Esophagus muscularis mucosa (tissue), 4 donors: Measurements from ENCODE around the gene VAMP1. TPM values are rescaled to one million over a fixed set of nuclear protein-coding genes. Genes with fewer than 3 reads are reported as not detected.

Experiments
- DNase-seq: peaks from one replicate; pipeline ENCODE4 v3.0.0-alpha.2; 2017; ENCODE audit errors: extremely low spot score
- H3K27ac ChIP-seq, 4 donors: fragments of 200-600 bp; sonication (generic); replicated peaks in 1 of 4; 1 replicate in 3 of 4; 2 replicates in 1 of 4; pipeline ENCODE4 v1.5.1; 2016 to 2019; ENCODE audit warnings: mild to moderate bottlenecking in 1 of 4
- H3K27me3 ChIP-seq, 4 donors: fragments of 200-600 bp; sonication (generic); one replicate each; pipeline versions ENCODE4 v1.5.1 to v1.6.0; 2016 to 2019
- H3K36me3 ChIP-seq, 4 donors: fragments of 200-600 bp; sonication (generic); one replicate each; pipeline ENCODE4 v1.5.1; 2016 to 2019
- H3K4me1 ChIP-seq, 4 donors: fragments of 200-600 bp; sonication (generic); one replicate each; pipeline ENCODE4 v1.5.1; 2016 to 2019
- H3K4me3 ChIP-seq, 4 donors: fragments of 200-600 bp; sonication (generic); 1 replicate in 2 of 4; 2 replicates in 2 of 4; pipeline ENCODE4 v1.5.1; 2016 to 2019; ENCODE audit warnings: mild to moderate bottlenecking in 4 of 4, moderate library complexity in 1 of 4
- H3K9me3 ChIP-seq, 4 donors: fragments of 200-600 bp; sonication (generic); 1 replicate in 3 of 4; 2 replicates in 1 of 4; pipeline ENCODE4 v1.5.1; 2016 to 2019
- EP300 ChIP-seq: sonication (generic); formaldehyde crosslinking; IDR thresholded peaks from one replicate; pipeline ENCODE4 v1.6.1; 2017; ENCODE audit warnings: antibody characterized with exemption
- POLR2A ChIP-seq: fragments of 450-650 bp; IDR thresholded peaks from one replicate; pipeline ENCODE4 v1.6.1; 2017; ENCODE audit warnings: antibody characterized with exemption, moderate library complexity, mild to moderate bottlenecking, low read depth
- POLR2AphosphoS5 ChIP-seq, 2 donors: sonication (generic); formaldehyde crosslinking; IDR thresholded peaks; one replicate each; pipeline ENCODE4 v1.6.1; 2017; ENCODE audit warnings: antibody characterized with exemption in 2 of 2
- WGBS: methylation state at CpG from one replicate; pipeline ENCODE4 v1.1.5; 2018; 5-methylcytosine and 5-hydroxymethylcytosine counted together
- intact Hi-C: fragments of 100-400 bp; cut with DNase I; formaldehyde crosslinking; loops from one replicate; pipeline ENCODE4 v1.15.1; 2023
- total RNA-seq, 4 donors: library from RNA; depleted of rRNA; stranded (reverse); fragments of >200 nt; gene quantifications; one replicate each; pipeline versions ENCODE4 v1.1.0 to v1.2.1, GENCODE V29; 2016
- TF ChIP-seq, protein P1 (sequence below), 3 experiments: fragments of 200-600 bp in 2 of 3; fragments of 450-650 bp in 1 of 3; sonication (generic) in 2 of 3; IDR thresholded peaks; one replicate each; pipeline ENCODE4 v1.5.1; 2017 to 2019; ENCODE audit warnings: antibody characterized with exemption in 3 of 3, mild to moderate bottlenecking in 2 of 3, moderate library complexity in 1 of 3

Gene VAMP1, protein sequence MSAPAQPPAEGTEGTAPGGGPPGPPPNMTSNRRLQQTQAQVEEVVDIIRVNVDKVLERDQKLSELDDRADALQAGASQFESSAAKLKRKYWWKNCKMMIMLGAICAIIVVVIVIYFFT
- total RNA-seq: 1 to 10 TPM; 4.5 to 8.7 (median 6.7) TPM

DNA sequence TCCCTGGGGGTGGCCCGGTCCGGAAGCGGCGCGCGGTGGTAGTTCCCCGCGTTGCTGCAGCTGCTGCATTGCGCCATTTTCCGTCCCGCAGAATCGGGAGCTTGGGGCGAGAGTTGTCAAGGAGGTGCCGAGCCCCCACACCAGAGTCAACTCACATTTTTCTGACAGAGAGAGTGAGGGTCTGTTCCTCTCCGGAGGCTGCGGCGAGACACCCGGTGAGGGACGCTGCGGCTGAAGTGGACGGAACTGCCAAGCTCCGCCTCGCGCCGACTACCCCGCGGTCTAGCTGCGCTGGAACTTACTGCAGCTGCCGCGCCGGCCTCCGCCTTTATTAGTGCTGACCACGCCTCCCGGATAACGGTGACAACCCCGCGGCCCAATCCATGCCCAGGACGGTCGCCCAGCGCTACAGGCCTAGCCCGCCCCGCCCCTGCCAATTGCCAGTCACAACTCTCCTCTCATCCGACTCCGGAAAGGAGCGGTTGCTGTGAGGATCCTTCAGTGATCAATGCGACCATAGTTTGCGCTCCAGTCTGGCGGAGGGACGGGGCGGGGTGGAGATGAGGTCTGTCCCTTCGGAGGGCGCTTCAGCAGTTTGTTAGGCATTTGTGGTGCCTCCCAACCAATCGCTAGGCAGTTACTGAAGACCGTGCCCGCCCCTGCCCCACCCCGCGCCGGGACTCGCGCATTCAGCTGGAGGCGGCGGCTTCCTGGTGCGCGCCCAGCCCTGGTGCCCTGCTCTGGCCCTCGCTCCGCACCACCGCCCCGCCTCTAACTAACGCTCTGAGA lies at the start of gene VAMP1:
VAMP1 (minus strand) TSS at position 303 of the 789 bp plus-strand sequence; CDS start at position 157, 146 bp downstream.
- H3K27me3 ChIP-seq: no peaks in the 10 kb centered on the region
- DNase-seq: peak; percentile 100
- H3K4me1 ChIP-seq: peaks cover 15 to 52% (median 40%) of the 10 kb centered on the region in 4 donors
- H3K4me3 ChIP-seq: peak within 1 kb of the TSS; percentile 60 to 97 (median 84)
- no peaks in the 10 kb centered on the region for H3K9me3 ChIP-seq
- H3K36me3 ChIP-seq: peaks cover 0 to 19% (median 9%) of the 10 kb centered on the region in 4 donors
- H3K27ac ChIP-seq: peak within 1 kb of the TSS; percentile 87 to 94 (median 88)
- intact Hi-C loops: loop anchor here (2.0 kb wide), 1 partner anchor 62 kb away; no protein-coding TSS in a partner anchor
- TF ChIP-seq POLR2A: peak; percentile 97
- peak; percentile 95 to 100 for TF ChIP-seq POLR2AphosphoS5 (IDR thresholded peaks at IDR 0.05)
- no peak for TF ChIP-seq EP300
- under 1% methylated on average over 28 of the region's 69 CpGs for WGBS

DNA sequence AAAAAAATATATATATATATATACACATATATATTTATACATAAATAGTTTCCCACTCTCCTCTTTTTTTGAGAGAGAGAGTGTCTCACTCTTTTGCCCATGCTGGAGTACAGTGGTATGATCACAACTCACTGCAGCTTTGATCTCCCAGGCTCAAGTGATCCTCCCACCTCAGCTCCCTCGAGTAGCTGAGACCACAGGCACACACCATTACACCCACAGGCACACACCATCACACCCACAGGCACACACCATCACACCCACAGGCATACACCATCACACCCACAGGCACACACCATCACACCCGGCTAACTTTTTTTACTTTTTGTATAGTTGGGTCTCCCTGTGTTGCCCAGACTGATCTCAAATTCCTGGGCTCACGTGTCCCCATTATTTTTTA lies 49.7 kb upstream of the VAMP1 start:
- 80% methylated on average over 3 of the region's 3 CpGs for WGBS
- DNase-seq: no peak
- H3K36me3 ChIP-seq: peaks cover 68 to 98% (median 84%) of the 10 kb centered on the region in 4 donors
- H3K27ac ChIP-seq: no peak overlapping the region
- H3K4me3 ChIP-seq: no peak overlapping the region
- intact Hi-C loops: no loop called here
- H3K9me3 ChIP-seq: no peaks in the 10 kb centered on the region
- no peaks in the 10 kb centered on the region for H3K27me3 ChIP-seq
- peaks cover 0 to 4% (median 0%) of the 10 kb centered on the region in 4 donors for H3K4me1 ChIP-seq
- TF ChIP-seq POLR2AphosphoS5 (IDR thresholded peaks at IDR 0.05): no peak
- TF ChIP-seq, protein P1, sequence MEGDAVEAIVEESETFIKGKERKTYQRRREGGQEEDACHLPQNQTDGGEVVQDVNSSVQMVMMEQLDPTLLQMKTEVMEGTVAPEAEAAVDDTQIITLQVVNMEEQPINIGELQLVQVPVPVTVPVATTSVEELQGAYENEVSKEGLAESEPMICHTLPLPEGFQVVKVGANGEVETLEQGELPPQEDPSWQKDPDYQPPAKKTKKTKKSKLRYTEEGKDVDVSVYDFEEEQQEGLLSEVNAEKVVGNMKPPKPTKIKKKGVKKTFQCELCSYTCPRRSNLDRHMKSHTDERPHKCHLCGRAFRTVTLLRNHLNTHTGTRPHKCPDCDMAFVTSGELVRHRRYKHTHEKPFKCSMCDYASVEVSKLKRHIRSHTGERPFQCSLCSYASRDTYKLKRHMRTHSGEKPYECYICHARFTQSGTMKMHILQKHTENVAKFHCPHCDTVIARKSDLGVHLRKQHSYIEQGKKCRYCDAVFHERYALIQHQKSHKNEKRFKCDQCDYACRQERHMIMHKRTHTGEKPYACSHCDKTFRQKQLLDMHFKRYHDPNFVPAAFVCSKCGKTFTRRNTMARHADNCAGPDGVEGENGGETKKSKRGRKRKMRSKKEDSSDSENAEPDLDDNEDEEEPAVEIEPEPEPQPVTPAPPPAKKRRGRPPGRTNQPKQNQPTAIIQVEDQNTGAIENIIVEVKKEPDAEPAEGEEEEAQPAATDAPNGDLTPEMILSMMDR (IDR thresholded peaks at IDR 0.05): no peak
- TF ChIP-seq EP300: no peak
- TF ChIP-seq POLR2A: no peak

DNA sequence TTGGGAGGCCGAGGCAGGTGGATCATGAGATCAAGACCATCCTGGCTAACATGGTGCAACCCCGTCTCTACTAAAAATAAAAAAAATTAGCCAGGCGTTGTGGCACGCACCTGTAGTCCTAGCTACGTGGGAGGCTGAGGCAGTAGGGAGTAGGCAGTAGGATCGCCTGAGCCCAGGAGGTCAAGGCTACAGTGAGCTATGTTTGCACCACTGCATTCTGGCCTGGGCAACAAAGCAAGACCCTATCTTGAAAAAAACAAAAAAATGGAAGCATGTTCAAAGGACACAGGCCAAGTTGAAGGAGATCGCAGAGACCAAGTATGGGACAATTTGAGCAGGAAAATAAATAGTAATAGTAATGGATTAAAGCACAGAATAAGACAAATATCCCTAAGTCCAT lies 37.6 kb upstream of the VAMP1 start:
- WGBS: 78% methylated on average over 7 of the region's 7 CpGs
- H3K36me3 ChIP-seq: peaks cover 17 to 58% (median 38%) of the 10 kb centered on the region in 4 donors
- TF ChIP-seq, protein P1 (IDR thresholded peaks at IDR 0.05): no peak
- TF ChIP-seq POLR2AphosphoS5 (IDR thresholded peaks at IDR 0.05) (no peak), EP300 (no peak), POLR2A (no peak)
- H3K4me1 ChIP-seq: no peaks in the 10 kb centered on the region
- no peak overlapping the region for H3K27ac ChIP-seq
- no peak overlapping the region for H3K4me3 ChIP-seq
- no peaks in the 10 kb centered on the region for H3K9me3 ChIP-seq
- H3K27me3 ChIP-seq: no peaks in the 10 kb centered on the region
- no peak for DNase-seq
- intact Hi-C loops: no loop called here

DNA sequence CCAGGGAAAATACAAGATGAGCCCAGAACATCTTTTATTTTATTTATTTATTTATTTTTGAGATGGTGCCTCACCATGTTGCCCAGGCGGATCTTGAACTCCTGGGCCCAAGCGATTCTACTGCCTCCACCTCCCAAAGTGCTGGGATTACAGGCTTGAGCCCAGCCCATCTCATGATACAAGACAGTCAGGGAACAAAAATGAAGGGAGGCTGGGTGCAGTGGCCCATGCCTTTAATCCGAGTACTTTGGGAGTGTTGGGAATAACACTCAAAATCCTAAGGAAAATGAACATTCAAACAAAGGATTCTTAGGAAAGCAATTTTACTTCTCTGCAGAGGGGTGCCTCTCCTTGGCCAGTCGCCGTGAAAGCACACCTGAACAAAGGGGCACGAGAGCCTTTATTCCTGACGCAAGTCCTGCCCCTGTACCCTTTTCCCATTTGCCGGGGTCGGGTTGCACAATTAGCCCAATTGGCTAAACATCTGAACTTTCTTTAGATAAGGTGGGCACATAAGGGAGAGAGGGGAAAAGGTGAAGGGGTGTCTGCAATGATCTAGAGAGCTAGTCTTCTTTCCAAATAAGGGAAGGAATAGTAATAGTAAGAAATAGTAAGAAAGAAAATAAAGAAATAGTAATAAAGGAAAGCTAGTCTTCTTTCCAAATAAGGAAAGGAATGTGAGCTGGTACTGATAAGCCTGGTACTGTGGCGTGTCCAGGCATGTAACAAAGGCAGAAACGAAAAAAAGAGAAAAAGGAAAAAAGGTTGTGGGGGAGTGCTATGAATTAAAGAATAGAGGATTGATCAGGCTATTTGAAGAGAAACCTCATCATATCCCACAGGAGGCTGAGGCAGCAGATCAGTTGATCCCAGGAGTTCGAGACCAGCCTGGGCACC lies 36.9 kb upstream of the VAMP1 start:
- Histone ChIP-seq H3K27ac (peak overlapping the region in 1 of 4 donors; percentile 6), H3K36me3 (peaks cover 13 to 54% (median 31%) of the 10 kb centered on the region in 4 donors), H3K9me3 (no peaks in the 10 kb centered on the region), H3K4me3 (no peak overlapping the region), H3K27me3 (no peaks in the 10 kb centered on the region), H3K4me1 (no peaks in the 10 kb centered on the region)
- TF ChIP-seq POLR2AphosphoS5 (IDR thresholded peaks at IDR 0.05) (no peak), POLR2A (no peak), EP300 (no peak)
- TF ChIP-seq, protein P1 (IDR thresholded peaks at IDR 0.05): no peak
- intact Hi-C loops: no loop called here
- 80% methylated on average over 12 of the region's 12 CpGs for WGBS
- no peak for DNase-seq
